Measurements from ENCODE around the gene ITGAV.

DNA sequence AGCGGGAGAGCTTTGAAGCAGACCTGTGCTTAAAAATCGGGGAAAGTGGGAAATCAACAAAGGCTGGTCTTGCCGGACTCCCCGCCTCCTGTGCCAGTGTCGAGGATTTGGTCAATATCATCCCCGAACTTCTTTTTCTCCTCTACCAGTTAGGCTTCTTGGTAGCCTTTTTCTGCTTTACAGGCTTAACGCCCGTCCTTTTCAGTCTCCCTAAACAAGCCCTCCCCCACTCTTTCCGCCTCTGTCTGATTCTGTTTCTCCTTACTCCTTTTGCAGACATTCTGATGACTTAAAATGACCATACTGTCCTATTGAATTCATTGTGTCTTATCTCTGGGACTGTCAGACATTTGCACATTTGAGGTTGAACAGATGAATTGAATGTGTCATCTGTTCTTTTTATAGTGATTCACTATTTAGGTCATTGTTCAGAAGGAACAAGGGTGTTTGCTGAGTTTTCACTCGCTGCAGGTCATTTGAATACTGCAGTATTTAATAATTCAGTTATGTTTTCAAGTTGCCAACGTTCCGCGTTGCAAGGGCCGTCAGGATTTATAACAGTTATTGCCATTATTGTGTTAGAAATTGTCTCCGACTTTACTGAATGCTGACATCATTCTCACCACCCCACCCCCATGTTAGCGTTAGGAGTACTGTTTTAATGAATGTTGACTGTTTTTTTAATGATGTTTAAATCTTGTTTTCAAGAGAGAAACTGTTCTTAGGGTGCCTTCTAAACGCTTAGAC, 1.1 kb downstream of the ITGAV start:
- TF ChIP-seq SIN3A (IDR thresholded peaks at IDR 0.05; ENCODE audit: borderline replicate concordance, insufficient read depth, low read length): no peak
- TF ChIP-seq POLR2AphosphoS5 (IDR thresholded peaks at IDR 0.05; ENCODE audit: low read depth, low read length): no peak
- 0 out of 2 replicates have a peak, but pooled peaks have one; percentile 20 for TF ChIP-seq TAF1 (IDR thresholded peaks at IDR 0.05; ENCODE audit: borderline replicate concordance, insufficient read depth, low read length)
- TF ChIP-seq, protein P1, sequence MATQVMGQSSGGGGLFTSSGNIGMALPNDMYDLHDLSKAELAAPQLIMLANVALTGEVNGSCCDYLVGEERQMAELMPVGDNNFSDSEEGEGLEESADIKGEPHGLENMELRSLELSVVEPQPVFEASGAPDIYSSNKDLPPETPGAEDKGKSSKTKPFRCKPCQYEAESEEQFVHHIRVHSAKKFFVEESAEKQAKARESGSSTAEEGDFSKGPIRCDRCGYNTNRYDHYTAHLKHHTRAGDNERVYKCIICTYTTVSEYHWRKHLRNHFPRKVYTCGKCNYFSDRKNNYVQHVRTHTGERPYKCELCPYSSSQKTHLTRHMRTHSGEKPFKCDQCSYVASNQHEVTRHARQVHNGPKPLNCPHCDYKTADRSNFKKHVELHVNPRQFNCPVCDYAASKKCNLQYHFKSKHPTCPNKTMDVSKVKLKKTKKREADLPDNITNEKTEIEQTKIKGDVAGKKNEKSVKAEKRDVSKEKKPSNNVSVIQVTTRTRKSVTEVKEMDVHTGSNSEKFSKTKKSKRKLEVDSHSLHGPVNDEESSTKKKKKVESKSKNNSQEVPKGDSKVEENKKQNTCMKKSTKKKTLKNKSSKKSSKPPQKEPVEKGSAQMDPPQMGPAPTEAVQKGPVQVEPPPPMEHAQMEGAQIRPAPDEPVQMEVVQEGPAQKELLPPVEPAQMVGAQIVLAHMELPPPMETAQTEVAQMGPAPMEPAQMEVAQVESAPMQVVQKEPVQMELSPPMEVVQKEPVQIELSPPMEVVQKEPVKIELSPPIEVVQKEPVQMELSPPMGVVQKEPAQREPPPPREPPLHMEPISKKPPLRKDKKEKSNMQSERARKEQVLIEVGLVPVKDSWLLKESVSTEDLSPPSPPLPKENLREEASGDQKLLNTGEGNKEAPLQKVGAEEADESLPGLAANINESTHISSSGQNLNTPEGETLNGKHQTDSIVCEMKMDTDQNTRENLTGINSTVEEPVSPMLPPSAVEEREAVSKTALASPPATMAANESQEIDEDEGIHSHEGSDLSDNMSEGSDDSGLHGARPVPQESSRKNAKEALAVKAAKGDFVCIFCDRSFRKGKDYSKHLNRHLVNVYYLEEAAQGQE (IDR thresholded peaks at IDR 0.05; ENCODE audit: insufficient read depth in 1 of 2, low read depth in 2 of 2, low read length in 2 of 2): no peak
- TF ChIP-seq FOXP2 (optimal IDR thresholded peaks at IDR 0.05; ENCODE audit: borderline replicate concordance, extremely low read depth, extremely low read length, insufficient read depth): no peak

Measured in PFSK-1 (cell line).